ENCODE measurements around the gene CHST3. TPM values are rescaled to one million over a fixed set of nuclear protein-coding genes. Genes with fewer than 3 reads are reported as not detected.

Gene CHST3
- polyA plus RNA-seq, 1 donor from 2014 or later = not detected

GRCh38 chr10:72048450-72049124 is 84.4 kb downstream of the CHST3 start:
- no peaks in the 10 kb centered on the region for H3K27me3 Mint-ChIP-seq
- H3K9me3 Mint-ChIP-seq = peaks cover 0 to 7% (median 0%) of the 10 kb centered on the region in 3 donors
- no peaks in the 10 kb centered on the region for H3K36me3 Mint-ChIP-seq
- peak overlapping the region in 2 of 3 donors; percentile 18 to 46 for H3K27ac Mint-ChIP-seq
- H3K4me1 Mint-ChIP-seq = peaks cover 0 to 5% (median 0%) of the 10 kb centered on the region in 3 donors
- no peak overlapping the region for H3K4me3 Mint-ChIP-seq

GRCh38 chr10:72049472-72049871 is 85.3 kb downstream of the CHST3 start:
- Mint-ChIP-seq H3K4me1 (peaks cover 0 to 4% (median 0%) of the 10 kb centered on the region in 3 donors), H3K36me3 (no peaks in the 10 kb centered on the region), H3K4me3 (no peak overlapping the region), H3K27ac (no peak overlapping the region), H3K27me3 (no peaks in the 10 kb centered on the region), H3K9me3 (peaks cover 0 to 7% (median 0%) of the 10 kb centered on the region in 3 donors)

- Mint-ChIP-seq H3K36me3 (peaks cover 2% of the 10 kb centered on the region), H3K4me1 (peaks cover 4 to 8% (median 5%) of the 10 kb centered on the region in 3 donors), H3K9me3 (peaks cover 0 to 7% (median 0%) of the 10 kb centered on the region in 3 donors), H3K27ac (no peak overlapping the region), H3K27me3 (no peaks in the 10 kb centered on the region), H3K4me3 (no peak overlapping the region)
Measured at GRCh38 chr10:72049969-72050781, 86.0 kb downstream of the CHST3 start.

GRCh38 chr10:72050873-72051272 is 86.7 kb downstream of the CHST3 start:
- Mint-ChIP-seq H3K27ac (no peak overlapping the region), H3K27me3 (no peaks in the 10 kb centered on the region), H3K4me3 (no peak overlapping the region), H3K4me1 (peaks cover 4 to 8% (median 5%) of the 10 kb centered on the region in 3 donors), H3K9me3 (peaks cover 0 to 7% (median 0%) of the 10 kb centered on the region in 3 donors), H3K36me3 (peaks cover 2% of the 10 kb centered on the region)

GRCh38 chr10:72053690-72054089 is 89.5 kb downstream of the CHST3 start:
- Mint-ChIP-seq H3K27ac (no peak overlapping the region), H3K27me3 (no peaks in the 10 kb centered on the region), H3K36me3 (peaks cover 2% of the 10 kb centered on the region), H3K4me3 (no peak overlapping the region), H3K9me3 (no peaks in the 10 kb centered on the region), H3K4me1 (peaks cover 4 to 7% (median 5%) of the 10 kb centered on the region in 3 donors)

GRCh38 chr10:72056113-72056512 is 91.9 kb downstream of the CHST3 start:
- Mint-ChIP-seq H3K36me3 (peaks cover 2% of the 10 kb centered on the region), H3K9me3 (no peaks in the 10 kb centered on the region), H3K27me3 (no peaks in the 10 kb centered on the region), H3K27ac (no peak overlapping the region), H3K4me3 (no peak overlapping the region), H3K4me1 (peaks cover 4 to 16% (median 6%) of the 10 kb centered on the region in 3 donors)

GRCh38 chr10:72056932-72057751 is 92.9 kb downstream of the CHST3 start:
- Mint-ChIP-seq H3K4me1 (peaks cover 4 to 16% (median 8%) of the 10 kb centered on the region in 3 donors), H3K4me3 (no peak overlapping the region), H3K9me3 (no peaks in the 10 kb centered on the region), H3K27me3 (no peaks in the 10 kb centered on the region), H3K36me3 (peaks cover 2% of the 10 kb centered on the region), H3K27ac (peak overlapping the region in 2 of 3 donors; percentile 42 to 86)

GRCh38 chr10:72058347-72058898 is 94.2 kb downstream of the CHST3 start:
- Mint-ChIP-seq H3K27me3 (no peaks in the 10 kb centered on the region), H3K9me3 (no peaks in the 10 kb centered on the region), H3K36me3 (peaks cover 3% of the 10 kb centered on the region), H3K4me1 (peaks cover 4 to 20% (median 8%) of the 10 kb centered on the region in 3 donors), H3K4me3 (peak overlapping the region in 1 of 4 donors; percentile 48), H3K27ac (peak overlapping the region in 1 of 3 donors; percentile 73)

- H3K9me3 Mint-ChIP-seq = no peaks in the 10 kb centered on the region
- H3K27ac Mint-ChIP-seq = peak overlapping the region; percentile 40 to 73 (median 59)
- H3K4me3 Mint-ChIP-seq = peak overlapping the region in 2 of 4 donors; percentile 48 to 73
- H3K4me1 Mint-ChIP-seq = peaks cover 4 to 20% (median 8%) of the 10 kb centered on the region in 3 donors
- peaks cover 5% of the 10 kb centered on the region for H3K36me3 Mint-ChIP-seq
- no peaks in the 10 kb centered on the region for H3K27me3 Mint-ChIP-seq
Measured at GRCh38 chr10:72058989-72059842, 95.0 kb downstream of the CHST3 start.

- H3K4me1 Mint-ChIP-seq = peaks cover 0 to 16% (median 3%) of the 10 kb centered on the region in 3 donors
- H3K4me3 Mint-ChIP-seq = peak overlapping the region in 2 of 4 donors; percentile 42 to 73
- peak overlapping the region; percentile 40 to 73 (median 59) for H3K27ac Mint-ChIP-seq
- no peaks in the 10 kb centered on the region for H3K9me3 Mint-ChIP-seq
- no peaks in the 10 kb centered on the region for H3K27me3 Mint-ChIP-seq
- H3K36me3 Mint-ChIP-seq = peaks cover 5% of the 10 kb centered on the region
Measured at GRCh38 chr10:72059843-72060822, 95.9 kb downstream of the CHST3 start.

GRCh38 chr10:72061491-72061890 is 97.3 kb downstream of the CHST3 start:
- H3K9me3 Mint-ChIP-seq = no peaks in the 10 kb centered on the region
- peak overlapping the region; percentile 71 to 92 (median 73) for H3K27ac Mint-ChIP-seq
- H3K4me3 Mint-ChIP-seq = peak overlapping the region in 1 of 4 donors; percentile 50
- peaks cover 0 to 16% (median 3%) of the 10 kb centered on the region in 3 donors for H3K4me1 Mint-ChIP-seq
- no peaks in the 10 kb centered on the region for H3K27me3 Mint-ChIP-seq
- peaks cover 6% of the 10 kb centered on the region for H3K36me3 Mint-ChIP-seq

GRCh38 chr10:72061930-72062329 is 97.7 kb downstream of the CHST3 start:
- Mint-ChIP-seq H3K27ac (peak overlapping the region; percentile 23 to 73 (median 71)), H3K9me3 (no peaks in the 10 kb centered on the region), H3K4me3 (peak overlapping the region in 1 of 4 donors; percentile 17), H3K27me3 (no peaks in the 10 kb centered on the region), H3K4me1 (peaks cover 0 to 16% (median 3%) of the 10 kb centered on the region in 3 donors), H3K36me3 (peaks cover 8% of the 10 kb centered on the region)

- H3K4me1 Mint-ChIP-seq = peaks cover 0 to 15% (median 3%) of the 10 kb centered on the region in 3 donors
- no peaks in the 10 kb centered on the region for H3K27me3 Mint-ChIP-seq
- H3K27ac Mint-ChIP-seq = peak overlapping the region; percentile 23 to 73 (median 47)
- H3K4me3 Mint-ChIP-seq = peak overlapping the region in 1 of 4 donors; percentile 17
- peaks cover 8% of the 10 kb centered on the region for H3K36me3 Mint-ChIP-seq
- H3K9me3 Mint-ChIP-seq = no peaks in the 10 kb centered on the region
Measured at GRCh38 chr10:72062382-72062781, 98.2 kb downstream of the CHST3 start.
